ENCODE data around the gene ARL4C.

DNA sequence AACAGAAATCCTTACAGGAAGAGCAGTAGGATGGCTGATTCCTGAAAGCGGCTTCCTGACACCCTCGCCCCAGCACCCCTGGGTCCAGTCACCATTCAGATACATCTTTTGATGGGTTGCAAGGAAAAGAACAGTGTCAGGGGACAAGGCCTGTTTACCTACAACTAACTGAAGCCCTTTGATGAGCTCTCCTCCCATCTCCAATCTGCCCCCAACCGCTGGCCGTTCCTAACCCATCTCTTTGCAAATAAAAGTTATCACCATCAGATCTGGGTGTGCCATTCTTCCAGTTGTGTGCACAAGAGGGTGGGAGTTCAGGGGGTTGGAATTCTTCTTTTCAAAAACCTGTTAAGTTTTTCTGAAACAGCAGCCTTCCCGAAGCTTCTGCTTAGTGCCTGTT is 48.9 kb downstream of the ARL4C start:
- TF ChIP-seq POLR2AphosphoS5 (IDR thresholded peaks at IDR 0.05) (no peak), POLR2A (IDR thresholded peaks at IDR 0.05) (no peak)
